Tibial nerve (tissue), 4 donors: Measurements from ENCODE around the gene PTPN9. TPM values are rescaled to one million over a fixed set of nuclear protein-coding genes. Genes with fewer than 3 reads are reported as not detected.

Experiments
- DNase-seq, 2 donors: peaks; one replicate each; pipeline ENCODE4 v3.0.0-alpha.2; 2019; ENCODE audit warnings: low spot score in 2 of 2
- H3K27ac ChIP-seq, 4 donors: fragments of 200-600 bp; sonication (generic) in 3 of 4; one replicate each; pipeline ENCODE4 v1.5.1; 2017 to 2019; ENCODE audit warnings: mild to moderate bottlenecking in 1 of 4
- H3K27me3 ChIP-seq, 2 donors: fragments of 200-600 bp; sonication (generic) in 1 of 2; one replicate each; pipeline versions ENCODE4 v1.5.1 to v1.6.0; 2017 to 2019
- H3K36me3 ChIP-seq, 3 donors: fragments of 200-600 bp; sonication (generic); one replicate each; pipeline ENCODE4 v1.5.1; 2018 to 2019
- H3K4me1 ChIP-seq, 4 donors: fragments of 200-600 bp; sonication (generic) in 3 of 4; one replicate each; pipeline ENCODE4 v1.5.1; 2017 to 2019
- H3K4me3 ChIP-seq, 4 donors: fragments of 200-600 bp; sonication (generic) in 3 of 4; one replicate each; pipeline ENCODE4 v1.5.1; 2017 to 2019; ENCODE audit warnings: mild to moderate bottlenecking in 1 of 4, moderate library complexity in 1 of 4
- H3K9me3 ChIP-seq, 4 donors: fragments of 200-600 bp; sonication (generic) in 3 of 4; one replicate each; pipeline ENCODE4 v1.5.1; 2017 to 2019
- CTCF ChIP-seq, 5 experiments: fragments of 200-600 bp in 3 of 5; fragments of 450-650 bp in 2 of 5; sonication (generic) in 3 of 5; IDR thresholded peaks; one replicate each; pipeline ENCODE4 v1.5.1; 2016 to 2019; ENCODE audit warnings: antibody characterized with exemption in 5 of 5, mild to moderate bottlenecking in 3 of 5, moderate library complexity in 2 of 5
- EP300 ChIP-seq, 2 donors: sonication (generic); formaldehyde crosslinking; IDR thresholded peaks; one replicate each; pipeline ENCODE4 v1.6.1; 2017; ENCODE audit warnings: antibody characterized with exemption in 2 of 2, mild to moderate bottlenecking in 1 of 2
- POLR2A ChIP-seq, 2 donors: fragments of 450-650 bp; IDR thresholded peaks; one replicate each; pipeline ENCODE4 v1.6.1; 2017; ENCODE audit warnings: antibody characterized with exemption in 2 of 2, mild to moderate bottlenecking in 2 of 2, moderate library complexity in 2 of 2
- WGBS, 2 donors: methylation state at CpG; one replicate each; pipeline ENCODE4 v1.1.5; 2018; 5-methylcytosine and 5-hydroxymethylcytosine counted together
- total RNA-seq, 4 donors: library from RNA; depleted of rRNA; stranded (reverse); fragments of >200 nt; gene quantifications; one replicate each; pipeline ENCODE4 v1.1.0, GENCODE V29; 2016

Gene PTPN9
- 10 to 100 TPM; 24.3 to 45.0 (median 32.0) TPM for total RNA-seq

- peak within 1 kb of the TSS; percentile 63 to 94 (median 94) for H3K27ac ChIP-seq
- peaks cover 0 to 23% (median 0%) of the 10 kb centered on the region in 4 donors for H3K4me1 ChIP-seq
- no peaks in the 10 kb centered on the region for H3K27me3 ChIP-seq
- peak within 1 kb of the TSS; percentile 81 to 94 (median 86) for H3K4me3 ChIP-seq
- DNase-seq, result peak; percentile 61 to 70
- H3K9me3 ChIP-seq, result no peaks in the 10 kb centered on the region
- TF ChIP-seq CTCF (IDR thresholded peaks at IDR 0.05), result peak; percentile 26 to 77 (median 59)
- peak in 1 of 2 donors; percentile 46 for TF ChIP-seq POLR2A (IDR thresholded peaks at IDR 0.05)
- TF ChIP-seq EP300 (IDR thresholded peaks at IDR 0.05), result peak in 1 of 2 donors; percentile 53
- H3K36me3 ChIP-seq, result no peaks in the 10 kb centered on the region
- 1 to 2% methylated on average over 67 to 76 of the region's 78 CpGs for WGBS, 2 donors
Observed at GRCh38 chr15:75578948-75579920, at the start of gene PTPN9. Gene PTPN9 (minus strand): TSS chr15:75579315. CDS start chr15:75578776, 539 bp downstream.

- 3 to 4% methylated on average over 18 to 25 of the region's 47 CpGs for WGBS, 2 donors
- Histone ChIP-seq H3K9me3 (no peaks in the 10 kb centered on the region), H3K4me3 (peak within 1 kb of the TSS; percentile 70 to 96 (median 88))
Observed at GRCh38 chr15:75625542-75626347, 46.6 kb upstream of the PTPN9 start, which contains the start of gene SNUPN. Gene SNUPN (minus strand): TSS chr15:75625725. CDS start chr15:75621051, 4,674 bp downstream.

GRCh38 chr15:75622505-75622904, 43.4 kb upstream of the PTPN9 start:
- H3K4me1 ChIP-seq, result peaks cover 0 to 55% (median 24%) of the 10 kb centered on the region in 4 donors
- H3K27ac ChIP-seq, result peak overlapping the region in 3 of 4 donors; percentile 26 to 79 (median 26)
- H3K36me3 ChIP-seq, result peaks cover 0 to 22% (median 0%) of the 10 kb centered on the region in 3 donors

More at GRCh38 chr15:75625542-75626347, 46.6 kb upstream of the PTPN9 start, which contains the start of gene SNUPN:
- peak within 1 kb of the TSS; percentile 75 to 96 (median 95) for H3K27ac ChIP-seq
- no peaks in the 10 kb centered on the region for H3K36me3 ChIP-seq
- H3K27me3 ChIP-seq, result no peaks in the 10 kb centered on the region
- H3K4me1 ChIP-seq, result peaks cover 0 to 32% (median 14%) of the 10 kb centered on the region in 4 donors
- DNase-seq, result peak; percentile 87 to 90
- peak in 2 of 5 experiments; percentile 16 to 53 for TF ChIP-seq CTCF (IDR thresholded peaks at IDR 0.05)
- TF ChIP-seq POLR2A (IDR thresholded peaks at IDR 0.05), result peak in 1 of 2 donors; percentile 65
- TF ChIP-seq EP300 (IDR thresholded peaks at IDR 0.05), result peak; percentile 51 to 93

GRCh38 chr15:75620841-75621391, 41.8 kb upstream of the PTPN9 start:
- Histone ChIP-seq H3K27ac (peak overlapping the region; percentile 55 to 85 (median 73)), H3K4me1 (peaks cover 0 to 49% (median 21%) of the 10 kb centered on the region in 4 donors), H3K4me3 (peak overlapping the region in 1 of 4 donors; percentile 34), H3K27me3 (no peaks in the 10 kb centered on the region), H3K9me3 (no peaks in the 10 kb centered on the region), H3K36me3 (peaks cover 0 to 38% (median 11%) of the 10 kb centered on the region in 3 donors)
- DNase-seq, result peak; percentile 80 to 87
- TF ChIP-seq EP300 (IDR thresholded peaks at IDR 0.05) (peak in 1 of 2 donors; percentile 75), CTCF (IDR thresholded peaks at IDR 0.05) (peak in 4 of 5 experiments; percentile 24 to 59 (median 44)), POLR2A (IDR thresholded peaks at IDR 0.05) (no peak)
- 9 to 15% methylated on average over 7 of the region's 7 CpGs for WGBS, 2 donors

More at GRCh38 chr15:75622505-75622904, 43.4 kb upstream of the PTPN9 start:
- no peak for TF ChIP-seq POLR2A (IDR thresholded peaks at IDR 0.05)
- TF ChIP-seq EP300 (IDR thresholded peaks at IDR 0.05), result no peak
- TF ChIP-seq CTCF (IDR thresholded peaks at IDR 0.05), result no peak
- no peak overlapping the region for H3K4me3 ChIP-seq
- no peak for DNase-seq
- H3K27me3 ChIP-seq, result no peaks in the 10 kb centered on the region
- H3K9me3 ChIP-seq, result no peaks in the 10 kb centered on the region
- 71 to 73% methylated on average over 2 of the region's 2 CpGs for WGBS, 2 donors
